CD1c-positive myeloid dendritic cell (primary cell): ENCODE measurements around the gene KIF3B.
"Not testable (repeated sequence)": the region's sequence is repeated elsewhere in the genome, so short reads cannot be mapped to it uniquely, and the experiment has no call there.

Experiments
- DNase-seq: peaks from one replicate; pipeline ENCODE4 v3.0.0-alpha.2; 2016; ENCODE audit errors: extremely low spot score

KIF3B gene

GRCh38 chr20:32357375-32357868 lies 80.0 kb downstream of the KIF3B start:
- no peak for DNase-seq

GRCh38 chr20:32357869-32358631 lies 80.6 kb downstream of the KIF3B start, which contains the start of gene ASXL1:
Gene ASXL1, plus strand, starts transcription at chr20:32358331. Its CDS starts 445 bp downstream, at chr20:32358776.
- peak; percentile 95 for DNase-seq

GRCh38 chr20:32358632-32358882 lies 81.1 kb downstream of the KIF3B start:
- no peak for DNase-seq

- peak; percentile 62 for DNase-seq
Observed at GRCh38 chr20:32358883-32359632, 81.6 kb downstream of the KIF3B start.

- DNase-seq, result peak; percentile 12
Observed at GRCh38 chr20:32359633-32360332, 82.3 kb downstream of the KIF3B start.

GRCh38 chr20:32360333-32360634 lies 82.8 kb downstream of the KIF3B start:
- no peak for DNase-seq

GRCh38 chr20:32362901-32363364 lies 85.5 kb downstream of the KIF3B start:
- DNase-seq, result no peak

- DNase-seq, result no peak
Observed at GRCh38 chr20:32363492-32363891, 86.0 kb downstream of the KIF3B start.

- no peak for DNase-seq
Observed at GRCh38 chr20:32364554-32365208, 87.2 kb downstream of the KIF3B start.

GRCh38 chr20:32365564-32365963 lies 88.1 kb downstream of the KIF3B start:
- DNase-seq, result no peak

GRCh38 chr20:32366380-32366779 lies 88.9 kb downstream of the KIF3B start:
- DNase-seq, result no peak

- DNase-seq, result no peak
Observed at GRCh38 chr20:32368323-32368722, 90.9 kb downstream of the KIF3B start.

GRCh38 chr20:32368925-32369324 lies 91.5 kb downstream of the KIF3B start:
- no peak for DNase-seq

GRCh38 chr20:32370897-32371296 lies 93.4 kb downstream of the KIF3B start:
- no peak for DNase-seq

GRCh38 chr20:32378461-32378860 lies 101.0 kb downstream of the KIF3B start:
- no peak for DNase-seq

GRCh38 chr20:32380037-32380436 lies 102.6 kb downstream of the KIF3B start:
- not testable (repeated sequence) for DNase-seq

GRCh38 chr20:32380745-32381144 lies 103.3 kb downstream of the KIF3B start:
- DNase-seq, result no peak

GRCh38 chr20:32382102-32382950 lies 104.9 kb downstream of the KIF3B start:
- no peak for DNase-seq

- not testable (repeated sequence) for DNase-seq
Observed at GRCh38 chr20:32383441-32383840, 106.0 kb downstream of the KIF3B start.
